Sigmoid colon (tissue), 7 donors: Measurements from ENCODE around the gene C14orf132. TPM values are rescaled to one million over a fixed set of nuclear protein-coding genes. Genes with fewer than 3 reads are reported as not detected.

Experiments used
- DNase-seq: peaks from one replicate; pipeline ENCODE4 v3.0.0-alpha.2; 2019
- H3K27ac ChIP-seq, 4 donors: fragments of 200-600 bp; sonication (generic); one replicate each; pipeline ENCODE4 v1.5.1; 2016 to 2019; ENCODE audit warnings: mild to moderate bottlenecking in 1 of 4
- H3K27me3 ChIP-seq, 3 donors: fragments of 200-600 bp; sonication (generic); one replicate each; pipeline ENCODE4 v1.5.1; 2019; ENCODE audit warnings: mild to moderate bottlenecking in 1 of 3
- H3K36me3 ChIP-seq, 4 donors: fragments of 200-600 bp; sonication (generic); one replicate each; pipeline ENCODE4 v1.5.1; 2016 to 2019
- H3K4me1 ChIP-seq, 4 donors: fragments of 200-600 bp; sonication (generic); one replicate each; pipeline ENCODE4 v1.5.1; 2017 to 2019
- H3K4me3 ChIP-seq, 4 donors: fragments of 200-600 bp; sonication (generic); one replicate each; pipeline ENCODE4 v1.5.1; 2017 to 2019; ENCODE audit warnings: mild to moderate bottlenecking in 2 of 4, moderate library complexity in 1 of 4
- H3K9me3 ChIP-seq, 4 donors: fragments of 200-600 bp in 3 of 4; sonication (generic) in 3 of 4; one replicate each; pipeline versions ENCODE4 v1.5.1 to v1.6.1; 2013 to 2019
- EP300 ChIP-seq, 4 donors: sonication (generic); formaldehyde crosslinking; IDR thresholded peaks; one replicate each; pipeline ENCODE4 v1.6.1; 2017; ENCODE audit warnings: antibody characterized with exemption in 4 of 4
- POLR2A ChIP-seq, 2 donors: fragments of 450-650 bp; IDR thresholded peaks; one replicate each; pipeline ENCODE4 v1.6.1; 2016; ENCODE audit warnings: antibody characterized with exemption in 2 of 2, mild to moderate bottlenecking in 2 of 2, moderate library complexity in 2 of 2
- POLR2AphosphoS5 ChIP-seq, 4 donors: sonication (generic); formaldehyde crosslinking; IDR thresholded peaks; one replicate each; pipeline ENCODE4 v1.6.1; 2017; ENCODE audit warnings: antibody characterized with exemption in 4 of 4
- WGBS, 2 donors: extraction: QIAGEN DNeasy Blood & Tissue Kit; methylation state at CpG; one replicate each; pipeline ENCODE4 v1.1.7; 2013; 5-methylcytosine and 5-hydroxymethylcytosine counted together
- intact Hi-C: fragments of 100-400 bp; cut with DNase I; formaldehyde crosslinking; loops from one replicate; pipeline ENCODE4 v1.15.1; 2023
- polyA plus RNA-seq, 3 donors: library from polyadenylated mRNA; stranded (reverse); fragments of 200-250 nt; gene quantifications; one replicate each; pipeline ENCODE4 v1.2.3, GENCODE V29; 2013
- total RNA-seq, 4 donors: library from RNA; depleted of rRNA; stranded (reverse); fragments of >200 nt; gene quantifications; one replicate each; pipeline ENCODE4 v1.1.0, GENCODE V29; 2016
- TF ChIP-seq, protein P1 (sequence below), 4 experiments: fragments of 450-650 bp in 3 of 4; fragments of 200-600 bp in 1 of 4; IDR thresholded peaks; one replicate each; pipeline ENCODE4 v1.5.1; 2016 to 2019; ENCODE audit warnings: antibody characterized with exemption in 4 of 4, mild to moderate bottlenecking in 3 of 4, moderate library complexity in 2 of 4
- donor health status: healthy with polysubstance abuse.
- donor health status: Bipolar disorder and iron deficiency.
- donor health status: healthy.

Gene C14orf132
- total and polyA plus RNA-seq, 7 donors: 2.4 to 30.4 (median 10.4) TPM

DNA sequence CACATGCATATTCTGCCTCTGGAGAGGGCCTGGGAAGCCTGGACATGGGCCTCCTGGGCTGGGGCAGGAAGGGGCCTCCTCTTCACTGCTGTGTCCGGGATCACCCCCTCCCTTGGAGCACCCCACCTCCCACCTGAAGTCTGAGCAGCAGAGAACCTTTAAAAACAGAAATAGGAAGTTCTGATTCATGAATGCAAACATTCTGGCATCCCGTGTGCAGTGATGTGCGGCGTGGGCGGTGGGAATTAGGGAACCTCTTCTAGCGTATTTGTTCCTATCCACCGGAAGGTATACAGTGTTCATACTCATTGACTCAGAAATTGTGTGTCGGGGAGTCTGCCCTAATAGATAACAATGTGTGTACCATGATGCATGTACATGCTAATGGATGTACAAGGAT, 46.2 kb downstream of the C14orf132 start:
- Histone ChIP-seq H3K4me3 (no peak overlapping the region), H3K27ac (no peak overlapping the region), H3K4me1 (peaks cover 0 to 22% (median 10%) of the 10 kb centered on the region in 4 donors), H3K9me3 (no peaks in the 10 kb centered on the region), H3K36me3 (peaks cover 0 to 32% (median 3%) of the 10 kb centered on the region in 4 donors), H3K27me3 (no peaks in the 10 kb centered on the region)
- 62 to 83% methylated on average over 8 of the region's 8 CpGs for WGBS, 2 donors
- DNase-seq: peak; percentile 13
- intact Hi-C loops: no loop called here
- no peak for TF ChIP-seq POLR2A (IDR thresholded peaks at IDR 0.05)
- TF ChIP-seq, protein P1, sequence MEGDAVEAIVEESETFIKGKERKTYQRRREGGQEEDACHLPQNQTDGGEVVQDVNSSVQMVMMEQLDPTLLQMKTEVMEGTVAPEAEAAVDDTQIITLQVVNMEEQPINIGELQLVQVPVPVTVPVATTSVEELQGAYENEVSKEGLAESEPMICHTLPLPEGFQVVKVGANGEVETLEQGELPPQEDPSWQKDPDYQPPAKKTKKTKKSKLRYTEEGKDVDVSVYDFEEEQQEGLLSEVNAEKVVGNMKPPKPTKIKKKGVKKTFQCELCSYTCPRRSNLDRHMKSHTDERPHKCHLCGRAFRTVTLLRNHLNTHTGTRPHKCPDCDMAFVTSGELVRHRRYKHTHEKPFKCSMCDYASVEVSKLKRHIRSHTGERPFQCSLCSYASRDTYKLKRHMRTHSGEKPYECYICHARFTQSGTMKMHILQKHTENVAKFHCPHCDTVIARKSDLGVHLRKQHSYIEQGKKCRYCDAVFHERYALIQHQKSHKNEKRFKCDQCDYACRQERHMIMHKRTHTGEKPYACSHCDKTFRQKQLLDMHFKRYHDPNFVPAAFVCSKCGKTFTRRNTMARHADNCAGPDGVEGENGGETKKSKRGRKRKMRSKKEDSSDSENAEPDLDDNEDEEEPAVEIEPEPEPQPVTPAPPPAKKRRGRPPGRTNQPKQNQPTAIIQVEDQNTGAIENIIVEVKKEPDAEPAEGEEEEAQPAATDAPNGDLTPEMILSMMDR (IDR thresholded peaks at IDR 0.05): no peak

DNA sequence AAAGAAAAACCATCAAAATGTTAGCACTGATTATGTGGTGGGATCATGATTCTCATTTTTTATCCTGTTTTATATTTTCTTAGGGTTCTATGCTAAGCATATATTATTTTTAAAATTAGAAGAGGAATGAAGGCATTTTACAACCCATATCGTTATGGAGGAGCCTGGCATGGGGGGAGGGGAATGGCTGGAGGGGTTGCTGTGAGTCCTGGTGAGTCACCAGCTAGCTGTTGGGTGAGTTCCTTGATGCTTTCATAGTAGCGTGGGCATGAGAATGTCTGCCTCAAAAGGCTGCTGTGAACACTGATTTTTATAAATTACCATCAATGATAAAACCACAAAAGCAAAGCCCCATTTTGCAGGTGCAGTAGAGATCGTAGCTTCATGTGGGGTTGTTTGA, 46.9 kb downstream of the C14orf132 start:
- no peak overlapping the region for H3K4me3 ChIP-seq

DNA sequence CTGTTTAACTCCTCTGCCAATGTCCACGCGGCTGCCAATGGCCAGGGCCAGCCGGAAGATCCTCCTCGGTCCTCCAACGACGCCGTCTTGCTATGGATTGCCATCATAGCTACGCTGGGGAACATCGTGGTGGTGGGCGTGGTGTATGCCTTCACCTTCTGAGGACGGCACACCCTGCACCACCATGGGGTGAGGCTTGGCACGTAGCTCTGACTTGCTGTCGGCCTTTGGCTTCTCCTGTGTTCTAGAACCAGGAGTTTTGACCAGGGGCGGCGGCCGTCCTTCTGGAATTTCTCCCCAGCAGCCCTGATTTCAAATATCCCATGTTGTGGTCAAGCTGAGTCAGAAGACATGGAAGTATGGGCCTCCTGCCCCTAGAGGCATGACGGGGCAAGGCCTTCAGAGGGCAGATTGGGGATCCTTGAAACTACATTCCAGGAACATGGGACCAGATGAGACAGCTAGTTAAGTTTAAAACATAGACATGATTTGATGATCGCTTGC, 47.5 kb downstream of the C14orf132 start:
- peak; percentile 56 for DNase-seq
- no peak overlapping the region for H3K4me3 ChIP-seq
- peaks cover 0 to 32% (median 3%) of the 10 kb centered on the region in 4 donors for H3K36me3 ChIP-seq
- intact Hi-C loops: no loop called here
- H3K4me1 ChIP-seq: peaks cover 0 to 35% (median 22%) of the 10 kb centered on the region in 4 donors
- H3K27me3 ChIP-seq: no peaks in the 10 kb centered on the region
- no peak for TF ChIP-seq POLR2AphosphoS5 (IDR thresholded peaks at IDR 0.05)
- TF ChIP-seq POLR2A (IDR thresholded peaks at IDR 0.05): no peak
- TF ChIP-seq, protein P1 (IDR thresholded peaks at IDR 0.05): no peak
- no peak for TF ChIP-seq EP300 (IDR thresholded peaks at IDR 0.05)
- WGBS, 2 donors: 86 to 92% methylated on average over 18 of the region's 18 CpGs
- no peak overlapping the region for H3K27ac ChIP-seq
- H3K9me3 ChIP-seq: no peaks in the 10 kb centered on the region

More for the DNA sequence above, 46.9 kb downstream of the C14orf132 start:
- Histone ChIP-seq H3K27me3 (no peaks in the 10 kb centered on the region), H3K36me3 (peaks cover 0 to 32% (median 3%) of the 10 kb centered on the region in 4 donors), H3K4me1 (peaks cover 0 to 29% (median 16%) of the 10 kb centered on the region in 4 donors), H3K9me3 (no peaks in the 10 kb centered on the region), H3K27ac (no peak overlapping the region)
- intact Hi-C loops: no loop called here
- no peak for TF ChIP-seq POLR2A (IDR thresholded peaks at IDR 0.05)
- TF ChIP-seq EP300 (IDR thresholded peaks at IDR 0.05): no peak
- no peak for TF ChIP-seq POLR2AphosphoS5 (IDR thresholded peaks at IDR 0.05)
- TF ChIP-seq, protein P1 (IDR thresholded peaks at IDR 0.05): no peak
- 53 to 54% methylated on average over 3 of the region's 3 CpGs for WGBS, 2 donors
- peak; percentile 32 for DNase-seq

DNA sequence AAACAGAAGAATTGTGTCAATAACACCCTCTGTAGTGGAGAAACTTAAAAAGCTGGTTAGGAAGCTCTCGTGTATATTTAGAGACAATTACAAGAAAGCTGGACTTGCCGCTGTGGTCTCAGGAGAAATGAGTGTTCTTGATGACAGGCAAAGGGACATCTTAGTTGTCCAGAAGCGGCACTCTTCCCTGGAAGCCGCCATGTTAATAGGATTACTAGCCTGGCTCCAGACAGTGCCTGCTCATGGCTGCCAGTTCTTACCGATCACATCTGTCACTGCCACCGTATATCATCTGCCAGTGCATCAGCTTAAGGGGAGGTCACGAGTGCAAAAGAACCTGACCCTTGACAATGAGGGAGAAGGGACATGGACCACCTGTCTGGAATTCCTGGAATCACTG, 48.9 kb downstream of the C14orf132 start:
- H3K4me1 ChIP-seq: peaks cover 0 to 45% (median 24%) of the 10 kb centered on the region in 4 donors
- H3K9me3 ChIP-seq: no peaks in the 10 kb centered on the region
- TF ChIP-seq, protein P1 (IDR thresholded peaks at IDR 0.05): no peak
- no peak for TF ChIP-seq POLR2A (IDR thresholded peaks at IDR 0.05)
- no peak for TF ChIP-seq POLR2AphosphoS5 (IDR thresholded peaks at IDR 0.05)
- TF ChIP-seq EP300 (IDR thresholded peaks at IDR 0.05): no peak
- intact Hi-C loops: no loop called here
- peak; percentile 48 for DNase-seq
- H3K27ac ChIP-seq: no peak overlapping the region
- no peaks in the 10 kb centered on the region for H3K27me3 ChIP-seq
- 92% methylated on average over 7 of the region's 7 CpGs for WGBS, 2 donors
- H3K4me3 ChIP-seq: no peak overlapping the region
- peaks cover 0 to 32% (median 3%) of the 10 kb centered on the region in 4 donors for H3K36me3 ChIP-seq

DNA sequence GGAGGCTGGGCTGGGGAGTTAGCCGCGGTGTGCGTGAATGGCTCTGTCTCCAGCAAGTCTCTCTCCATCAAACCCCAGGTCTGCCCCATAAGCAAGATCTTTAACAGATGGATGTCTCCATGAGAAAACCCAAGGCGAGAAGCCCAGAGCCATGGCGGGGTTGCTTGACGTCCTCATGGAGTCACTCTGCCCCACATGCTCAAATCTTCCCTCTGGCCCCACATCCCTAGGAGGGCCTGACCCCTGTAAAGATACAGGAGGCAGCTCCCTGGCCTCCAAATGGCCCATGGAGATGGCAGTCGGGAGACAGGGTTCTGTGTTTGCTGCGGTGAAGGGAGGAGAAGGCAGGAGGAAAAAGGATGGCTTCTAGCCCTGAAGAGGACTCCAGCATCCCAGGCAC, 49.3 kb downstream of the C14orf132 start:
- intact Hi-C loops: no loop called here
- 92% methylated on average over 8 of the region's 8 CpGs for WGBS, 2 donors
- no peak for DNase-seq

More for the DNA sequence above, 49.3 kb downstream of the C14orf132 start:
- no peak for TF ChIP-seq POLR2A (IDR thresholded peaks at IDR 0.05)
- TF ChIP-seq, protein P1 (IDR thresholded peaks at IDR 0.05): no peak
- no peak for TF ChIP-seq EP300 (IDR thresholded peaks at IDR 0.05)
- no peak for TF ChIP-seq POLR2AphosphoS5 (IDR thresholded peaks at IDR 0.05)
- Histone ChIP-seq H3K27me3 (no peaks in the 10 kb centered on the region), H3K4me3 (no peak overlapping the region), H3K9me3 (no peaks in the 10 kb centered on the region), H3K27ac (no peak overlapping the region), H3K4me1 (peaks cover 0 to 49% (median 26%) of the 10 kb centered on the region in 4 donors), H3K36me3 (peaks cover 0 to 32% (median 3%) of the 10 kb centered on the region in 4 donors)
